ENCODE data around the gene C10orf67.
A peak's percentile ranks its signal among the peaks of the same experiment; 100 is the strongest.
"Not testable (repeated sequence)": the region's sequence is repeated elsewhere in the genome, so short reads cannot be mapped to it uniquely, and the experiment has no call there.

Gene C10orf67

DNA sequence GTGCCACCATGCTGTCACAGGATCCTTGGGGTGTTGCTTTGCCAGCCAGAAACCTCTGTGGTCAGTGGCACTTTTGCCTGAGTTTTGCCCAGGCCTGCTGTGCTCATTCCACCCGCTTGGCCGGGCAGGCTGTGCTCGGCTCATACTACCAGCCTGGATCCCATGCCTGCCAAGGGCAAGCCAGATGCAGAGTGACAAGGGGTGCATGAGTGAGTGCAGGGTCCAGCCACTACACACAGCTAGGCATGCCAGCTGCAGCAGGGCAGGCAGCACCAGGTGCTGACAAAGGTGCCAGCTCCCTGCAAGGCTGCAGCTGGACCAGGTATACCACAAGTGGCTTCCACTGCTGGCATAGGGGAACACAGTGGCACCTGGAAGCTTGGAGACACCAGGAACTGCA, 28.6 kb downstream of the C10orf67 start (continued):
- TF ChIP-seq, protein P1, sequence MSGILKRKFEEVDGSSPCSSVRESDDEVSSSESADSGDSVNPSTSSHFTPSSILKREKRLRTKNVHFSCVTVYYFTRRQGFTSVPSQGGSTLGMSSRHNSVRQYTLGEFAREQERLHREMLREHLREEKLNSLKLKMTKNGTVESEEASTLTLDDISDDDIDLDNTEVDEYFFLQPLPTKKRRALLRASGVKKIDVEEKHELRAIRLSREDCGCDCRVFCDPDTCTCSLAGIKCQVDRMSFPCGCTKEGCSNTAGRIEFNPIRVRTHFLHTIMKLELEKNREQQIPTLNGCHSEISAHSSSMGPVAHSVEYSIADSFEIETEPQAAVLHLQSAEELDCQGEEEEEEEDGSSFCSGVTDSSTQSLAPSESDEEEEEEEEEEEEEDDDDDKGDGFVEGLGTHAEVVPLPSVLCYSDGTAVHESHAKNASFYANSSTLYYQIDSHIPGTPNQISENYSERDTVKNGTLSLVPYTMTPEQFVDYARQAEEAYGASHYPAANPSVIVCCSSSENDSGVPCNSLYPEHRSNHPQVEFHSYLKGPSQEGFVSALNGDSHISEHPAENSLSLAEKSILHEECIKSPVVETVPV (CRISPR knock-in tag; IDR thresholded peaks at IDR 0.05) = no peak
- TF ChIP-seq, protein P2, sequence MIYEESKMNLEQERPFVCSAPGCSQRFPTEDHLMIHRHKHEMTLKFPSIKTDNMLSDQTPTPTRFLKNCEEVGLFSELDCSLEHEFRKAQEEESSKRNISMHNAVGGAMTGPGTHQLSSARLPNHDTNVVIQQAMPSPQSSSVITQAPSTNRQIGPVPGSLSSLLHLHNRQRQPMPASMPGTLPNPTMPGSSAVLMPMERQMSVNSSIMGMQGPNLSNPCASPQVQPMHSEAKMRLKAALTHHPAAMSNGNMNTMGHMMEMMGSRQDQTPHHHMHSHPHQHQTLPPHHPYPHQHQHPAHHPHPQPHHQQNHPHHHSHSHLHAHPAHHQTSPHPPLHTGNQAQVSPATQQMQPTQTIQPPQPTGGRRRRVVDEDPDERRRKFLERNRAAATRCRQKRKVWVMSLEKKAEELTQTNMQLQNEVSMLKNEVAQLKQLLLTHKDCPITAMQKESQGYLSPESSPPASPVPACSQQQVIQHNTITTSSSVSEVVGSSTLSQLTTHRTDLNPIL (CRISPR knock-in tag; IDR thresholded peaks at IDR 0.05; ENCODE audit: low read depth) = no peak
- no peak for TF ChIP-seq RARB (CRISPR knock-in tag; IDR thresholded peaks at IDR 0.05)

DNA sequence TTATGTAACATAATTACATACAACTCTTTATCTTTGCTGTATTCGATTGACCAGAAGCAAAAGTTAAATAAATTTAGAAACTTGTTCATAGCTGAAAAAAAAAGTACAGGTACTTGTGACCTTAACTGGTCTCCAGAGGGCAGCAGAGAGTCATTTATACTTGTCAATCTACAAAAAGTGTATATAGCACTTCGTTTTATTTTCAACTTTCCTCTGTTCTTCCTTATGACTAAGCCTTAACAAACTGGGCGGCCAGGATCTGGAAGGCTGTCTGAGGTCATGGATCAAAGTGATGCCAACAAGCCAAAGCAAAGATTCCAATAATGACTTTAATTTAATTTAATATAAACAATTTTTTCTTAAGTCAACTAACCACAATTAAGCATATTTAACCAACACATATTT, 29.8 kb downstream of the C10orf67 start:
- peak; percentile 86 for ATAC-seq

DNA sequence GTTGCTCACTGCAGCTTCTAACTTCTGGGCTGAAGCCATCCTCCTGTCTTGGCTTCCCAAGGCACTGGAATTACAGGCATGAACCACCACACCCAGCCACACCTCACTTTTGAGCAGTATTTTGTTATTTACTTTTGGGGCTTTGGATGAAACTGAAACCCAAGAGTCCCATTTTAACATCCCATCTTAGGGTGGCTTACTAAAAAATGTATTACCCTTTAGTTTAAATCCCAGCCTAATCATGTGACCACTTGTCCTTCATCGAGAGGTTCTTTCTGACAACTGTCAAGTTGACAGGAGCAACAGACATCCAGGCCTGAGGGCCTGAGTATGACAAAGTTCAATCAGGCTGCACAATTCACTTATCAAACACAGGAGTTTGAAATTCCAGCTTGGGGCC, 33.6 kb downstream of the C10orf67 start:
- no peak for TF ChIP-seq SNAI2 (CRISPR knock-in tag; IDR thresholded peaks at IDR 0.05)
- TF ChIP-seq TOX (CRISPR knock-in tag; IDR thresholded peaks at IDR 0.05; ENCODE audit: borderline replicate concordance) = no peak
- TF ChIP-seq ARNTL (CRISPR knock-in tag; IDR thresholded peaks at IDR 0.05; ENCODE audit: borderline replicate concordance, low read depth) = no peak
- no peak for TF ChIP-seq ZFP3 (CRISPR knock-in tag; IDR thresholded peaks at IDR 0.05)
- no peak for TF ChIP-seq OSR1 (CRISPR knock-in tag; IDR thresholded peaks at IDR 0.05)
- TF ChIP-seq BACH2 (CRISPR knock-in tag; IDR thresholded peaks at IDR 0.05; ENCODE audit: borderline replicate concordance) = no peak
- TF ChIP-seq, protein P3, sequence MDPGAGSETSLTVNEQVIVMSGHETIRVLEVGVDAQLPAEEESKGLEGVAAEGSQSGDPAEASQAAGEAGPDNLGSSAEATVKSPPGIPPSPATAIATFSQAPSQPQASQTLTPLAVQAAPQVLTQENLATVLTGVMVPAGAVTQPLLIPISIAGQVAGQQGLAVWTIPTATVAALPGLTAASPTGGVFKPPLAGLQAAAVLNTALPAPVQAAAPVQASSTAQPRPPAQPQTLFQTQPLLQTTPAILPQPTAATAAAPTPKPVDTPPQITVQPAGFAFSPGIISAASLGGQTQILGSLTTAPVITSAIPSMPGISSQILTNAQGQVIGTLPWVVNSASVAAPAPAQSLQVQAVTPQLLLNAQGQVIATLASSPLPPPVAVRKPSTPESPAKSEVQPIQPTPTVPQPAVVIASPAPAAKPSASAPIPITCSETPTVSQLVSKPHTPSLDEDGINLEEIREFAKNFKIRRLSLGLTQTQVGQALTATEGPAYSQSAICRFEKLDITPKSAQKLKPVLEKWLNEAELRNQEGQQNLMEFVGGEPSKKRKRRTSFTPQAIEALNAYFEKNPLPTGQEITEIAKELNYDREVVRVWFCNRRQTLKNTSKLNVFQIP (CRISPR knock-in tag; IDR thresholded peaks at IDR 0.05; ENCODE audit: borderline replicate concordance, low read depth) = no peak
- TF ChIP-seq ZNF565 (CRISPR knock-in tag; conservative IDR thresholded peaks at IDR 0.05; ENCODE audit: low read depth) = no peak
- no peak for TF ChIP-seq ZFP30 (CRISPR knock-in tag; IDR thresholded peaks at IDR 0.05)
- no peak for ATAC-seq

More for the DNA sequence above, 29.8 kb downstream of the C10orf67 start:
- no peak for TF ChIP-seq SNAI2 (CRISPR knock-in tag; IDR thresholded peaks at IDR 0.05)

DNA sequence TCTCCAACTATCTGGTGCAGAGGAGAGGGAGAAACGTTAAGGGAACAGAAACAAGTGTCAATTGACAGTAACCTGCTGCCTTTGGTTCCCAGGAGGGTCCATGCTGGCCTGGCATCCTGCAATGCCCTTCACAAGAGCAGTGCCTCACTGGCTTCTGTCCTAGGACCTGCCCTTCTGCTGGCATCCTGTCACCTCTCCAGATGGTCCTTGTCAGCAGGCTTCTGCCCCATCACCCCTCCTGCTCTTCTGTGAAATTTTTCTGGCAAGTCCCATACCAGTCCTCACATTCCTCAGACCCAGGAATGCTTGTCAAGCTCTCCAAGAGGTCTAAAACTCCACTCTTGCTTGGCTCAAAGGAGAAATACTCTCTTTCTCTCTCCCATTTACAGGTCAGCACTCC, 34.2 kb downstream of the C10orf67 start:
- peak; percentile 50 for ATAC-seq
- TF ChIP-seq TCF4 (CRISPR knock-in tag; IDR thresholded peaks at IDR 0.05; ENCODE audit: borderline replicate concordance) = no peak
- TF ChIP-seq OSR1 (CRISPR knock-in tag; IDR thresholded peaks at IDR 0.05) = no peak
- TF ChIP-seq, protein P2 (CRISPR knock-in tag; IDR thresholded peaks at IDR 0.05; ENCODE audit: low read depth) = no peak
- no peak for TF ChIP-seq ZFP3 (CRISPR knock-in tag; IDR thresholded peaks at IDR 0.05)
- no peak for TF ChIP-seq ISL1 (CRISPR knock-in tag; IDR thresholded peaks at IDR 0.05)
- TF ChIP-seq, protein P4, sequence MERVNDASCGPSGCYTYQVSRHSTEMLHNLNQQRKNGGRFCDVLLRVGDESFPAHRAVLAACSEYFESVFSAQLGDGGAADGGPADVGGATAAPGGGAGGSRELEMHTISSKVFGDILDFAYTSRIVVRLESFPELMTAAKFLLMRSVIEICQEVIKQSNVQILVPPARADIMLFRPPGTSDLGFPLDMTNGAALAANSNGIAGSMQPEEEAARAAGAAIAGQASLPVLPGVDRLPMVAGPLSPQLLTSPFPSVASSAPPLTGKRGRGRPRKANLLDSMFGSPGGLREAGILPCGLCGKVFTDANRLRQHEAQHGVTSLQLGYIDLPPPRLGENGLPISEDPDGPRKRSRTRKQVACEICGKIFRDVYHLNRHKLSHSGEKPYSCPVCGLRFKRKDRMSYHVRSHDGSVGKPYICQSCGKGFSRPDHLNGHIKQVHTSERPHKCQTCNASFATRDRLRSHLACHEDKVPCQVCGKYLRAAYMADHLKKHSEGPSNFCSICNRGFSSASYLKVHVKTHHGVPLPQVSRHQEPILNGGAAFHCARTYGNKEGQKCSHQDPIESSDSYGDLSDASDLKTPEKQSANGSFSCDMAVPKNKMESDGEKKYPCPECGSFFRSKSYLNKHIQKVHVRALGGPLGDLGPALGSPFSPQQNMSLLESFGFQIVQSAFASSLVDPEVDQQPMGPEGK (CRISPR knock-in tag; IDR thresholded peaks at IDR 0.05; ENCODE audit: borderline replicate concordance) = no peak
- no peak for TF ChIP-seq ZNF70 (CRISPR knock-in tag; IDR thresholded peaks at IDR 0.05)
- no peak for TF ChIP-seq ZNF8 (CRISPR knock-in tag; IDR thresholded peaks at IDR 0.05)
- no peak for TF ChIP-seq ZC3H10 (CRISPR knock-in tag; IDR thresholded peaks at IDR 0.05)
- TF ChIP-seq, protein P5, sequence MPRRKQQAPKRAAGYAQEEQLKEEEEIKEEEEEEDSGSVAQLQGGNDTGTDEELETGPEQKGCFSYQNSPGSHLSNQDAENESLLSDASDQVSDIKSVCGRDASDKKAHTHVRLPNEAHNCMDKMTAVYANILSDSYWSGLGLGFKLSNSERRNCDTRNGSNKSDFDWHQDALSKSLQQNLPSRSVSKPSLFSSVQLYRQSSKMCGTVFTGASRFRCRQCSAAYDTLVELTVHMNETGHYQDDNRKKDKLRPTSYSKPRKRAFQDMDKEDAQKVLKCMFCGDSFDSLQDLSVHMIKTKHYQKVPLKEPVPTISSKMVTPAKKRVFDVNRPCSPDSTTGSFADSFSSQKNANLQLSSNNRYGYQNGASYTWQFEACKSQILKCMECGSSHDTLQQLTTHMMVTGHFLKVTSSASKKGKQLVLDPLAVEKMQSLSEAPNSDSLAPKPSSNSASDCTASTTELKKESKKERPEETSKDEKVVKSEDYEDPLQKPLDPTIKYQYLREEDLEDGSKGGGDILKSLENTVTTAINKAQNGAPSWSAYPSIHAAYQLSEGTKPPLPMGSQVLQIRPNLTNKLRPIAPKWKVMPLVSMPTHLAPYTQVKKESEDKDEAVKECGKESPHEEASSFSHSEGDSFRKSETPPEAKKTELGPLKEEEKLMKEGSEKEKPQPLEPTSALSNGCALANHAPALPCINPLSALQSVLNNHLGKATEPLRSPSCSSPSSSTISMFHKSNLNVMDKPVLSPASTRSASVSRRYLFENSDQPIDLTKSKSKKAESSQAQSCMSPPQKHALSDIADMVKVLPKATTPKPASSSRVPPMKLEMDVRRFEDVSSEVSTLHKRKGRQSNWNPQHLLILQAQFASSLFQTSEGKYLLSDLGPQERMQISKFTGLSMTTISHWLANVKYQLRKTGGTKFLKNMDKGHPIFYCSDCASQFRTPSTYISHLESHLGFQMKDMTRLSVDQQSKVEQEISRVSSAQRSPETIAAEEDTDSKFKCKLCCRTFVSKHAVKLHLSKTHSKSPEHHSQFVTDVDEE (CRISPR knock-in tag; IDR thresholded peaks at IDR 0.05) = no peak
- TF ChIP-seq ZFP30 (CRISPR knock-in tag; IDR thresholded peaks at IDR 0.05) = no peak

DNA sequence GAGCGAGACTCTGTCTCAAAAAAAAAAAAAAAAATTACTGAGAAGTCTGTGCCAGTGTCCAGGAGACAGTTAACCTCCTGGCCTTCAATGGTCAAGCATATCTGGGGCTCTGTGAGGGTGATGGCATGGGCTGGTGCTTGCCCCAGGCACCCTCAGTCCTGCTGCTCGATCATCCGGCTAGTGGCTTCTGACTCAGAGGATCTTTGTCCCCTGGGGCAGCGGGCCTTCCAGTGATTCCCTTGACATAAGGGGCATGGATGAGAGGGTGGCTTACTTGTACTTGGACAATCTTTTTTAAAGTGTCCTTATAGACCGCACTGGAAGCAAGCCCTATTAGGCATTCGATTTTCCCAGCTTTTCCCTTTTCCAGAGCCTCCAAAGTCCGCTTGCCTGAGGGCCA, 44.6 kb downstream of the C10orf67 start:
- not testable (repeated sequence) for ATAC-seq
